Tibial artery (tissue), 4 donors: ENCODE data around the gene TAF1A.

ENCODE experiments used
- DNase-seq, 2 donors: peaks; one replicate each; pipeline ENCODE4 v3.0.0-alpha.2; 2019
- H3K27ac ChIP-seq, 2 donors: fragments of 200-600 bp; sonication (generic) in 1 of 2; 1 replicate in 1 of 2; 2 replicates in 1 of 2; pipeline ENCODE4 v1.5.1; 2018 to 2019; ENCODE audit warnings: mild to moderate bottlenecking in 1 of 2
- H3K27me3 ChIP-seq, 2 donors: fragments of 200-600 bp; sonication (generic) in 1 of 2; one replicate each; pipeline versions ENCODE4 v1.5.1 to v1.6.0; 2016 to 2019
- H3K36me3 ChIP-seq, 3 donors: fragments of 200-600 bp; sonication (generic) in 2 of 3; one replicate each; pipeline ENCODE4 v1.5.1; 2016 to 2019; ENCODE audit warnings: mild to moderate bottlenecking in 2 of 3
- H3K4me1 ChIP-seq, 4 donors: fragments of 200-600 bp; sonication (generic) in 2 of 4; 1 replicate in 3 of 4; 2 replicates in 1 of 4; pipeline ENCODE4 v1.5.1; 2016 to 2019
- H3K4me3 ChIP-seq, 2 donors: fragments of 200-600 bp; sonication (generic) in 1 of 2; 1 replicate in 1 of 2; 2 replicates in 1 of 2; pipeline ENCODE4 v1.5.1; 2018 to 2019; ENCODE audit warnings: mild to moderate bottlenecking in 2 of 2
- H3K9me3 ChIP-seq, 3 donors: fragments of 200-600 bp; sonication (generic) in 1 of 3; one replicate each; pipeline ENCODE4 v1.5.1; 2016 to 2019
- intact Hi-C: fragments of 100-400 bp; cut with DNase I; formaldehyde crosslinking; loops from one replicate; pipeline ENCODE4 v1.15.0; 2023; ENCODE audit warnings: low total_unique reads
- TF ChIP-seq, protein P1 (sequence below), 2 experiments: fragments of 200-600 bp in 1 of 2; fragments of 450-650 bp in 1 of 2; IDR thresholded peaks; one replicate each; pipeline ENCODE4 v1.5.1; 2017 to 2019; ENCODE audit warnings: antibody characterized with exemption in 2 of 2, mild to moderate bottlenecking in 1 of 2, moderate library complexity in 1 of 2

TAF1A gene

DNA sequence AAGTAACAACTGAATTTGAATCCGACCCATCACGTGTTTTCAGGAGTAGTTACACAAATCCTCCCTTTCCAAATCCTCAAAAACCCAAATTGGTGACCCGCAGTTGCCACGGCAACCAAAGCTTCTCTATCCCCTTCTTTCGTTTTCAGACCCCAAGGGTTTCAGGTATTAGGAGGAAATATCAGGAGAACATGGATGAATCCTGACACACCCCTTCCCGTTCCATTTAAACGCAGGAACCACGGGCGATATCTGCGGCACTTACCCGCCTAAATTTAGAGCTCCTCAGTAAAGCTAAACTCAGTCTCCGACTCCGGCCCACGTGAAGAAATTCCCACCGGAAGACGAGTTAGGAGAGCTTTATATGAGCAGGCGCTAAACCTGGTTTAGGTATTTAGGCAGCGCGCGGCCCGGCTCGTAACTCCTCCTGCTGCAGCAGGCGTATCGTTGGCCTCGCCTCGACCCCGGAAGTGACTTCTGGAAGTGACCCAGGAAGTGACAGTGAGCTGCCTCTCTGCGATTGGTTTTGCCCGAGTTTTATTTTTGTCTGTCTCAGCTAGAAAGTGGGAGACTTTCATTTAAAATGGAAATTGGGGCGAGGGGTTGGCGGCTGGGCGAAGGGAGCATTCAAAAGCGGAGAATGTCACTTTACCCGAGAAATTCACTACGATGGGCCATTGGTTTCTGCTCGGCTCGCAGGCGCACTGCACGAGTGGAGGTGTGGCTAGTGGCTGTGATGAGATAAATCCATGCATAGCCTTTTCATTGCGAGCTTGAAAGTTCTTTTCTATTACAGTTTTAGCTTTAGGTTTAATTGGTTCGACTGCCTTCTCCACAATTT lies at the start of gene TAF1A:
Gene TAF1A (minus strand): TSS at position 472 of the 841 bp plus-strand sequence.
- peak; percentile 83 to 90 for DNase-seq
- intact Hi-C loops, result no loop called here
- TF ChIP-seq, protein P1, sequence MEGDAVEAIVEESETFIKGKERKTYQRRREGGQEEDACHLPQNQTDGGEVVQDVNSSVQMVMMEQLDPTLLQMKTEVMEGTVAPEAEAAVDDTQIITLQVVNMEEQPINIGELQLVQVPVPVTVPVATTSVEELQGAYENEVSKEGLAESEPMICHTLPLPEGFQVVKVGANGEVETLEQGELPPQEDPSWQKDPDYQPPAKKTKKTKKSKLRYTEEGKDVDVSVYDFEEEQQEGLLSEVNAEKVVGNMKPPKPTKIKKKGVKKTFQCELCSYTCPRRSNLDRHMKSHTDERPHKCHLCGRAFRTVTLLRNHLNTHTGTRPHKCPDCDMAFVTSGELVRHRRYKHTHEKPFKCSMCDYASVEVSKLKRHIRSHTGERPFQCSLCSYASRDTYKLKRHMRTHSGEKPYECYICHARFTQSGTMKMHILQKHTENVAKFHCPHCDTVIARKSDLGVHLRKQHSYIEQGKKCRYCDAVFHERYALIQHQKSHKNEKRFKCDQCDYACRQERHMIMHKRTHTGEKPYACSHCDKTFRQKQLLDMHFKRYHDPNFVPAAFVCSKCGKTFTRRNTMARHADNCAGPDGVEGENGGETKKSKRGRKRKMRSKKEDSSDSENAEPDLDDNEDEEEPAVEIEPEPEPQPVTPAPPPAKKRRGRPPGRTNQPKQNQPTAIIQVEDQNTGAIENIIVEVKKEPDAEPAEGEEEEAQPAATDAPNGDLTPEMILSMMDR (IDR thresholded peaks at IDR 0.05), result no peak
- Histone ChIP-seq H3K27ac (peak within 1 kb of the TSS; percentile 76 to 80), H3K9me3 (no peaks in the 10 kb centered on the region), H3K4me3 (peak within 1 kb of the TSS; percentile 58 to 77), H3K27me3 (no peaks in the 10 kb centered on the region), H3K36me3 (peaks cover 0 to 11% (median 8%) of the 10 kb centered on the region in 3 donors), H3K4me1 (peaks cover 0 to 23% (median 16%) of the 10 kb centered on the region in 4 donors)

DNA sequence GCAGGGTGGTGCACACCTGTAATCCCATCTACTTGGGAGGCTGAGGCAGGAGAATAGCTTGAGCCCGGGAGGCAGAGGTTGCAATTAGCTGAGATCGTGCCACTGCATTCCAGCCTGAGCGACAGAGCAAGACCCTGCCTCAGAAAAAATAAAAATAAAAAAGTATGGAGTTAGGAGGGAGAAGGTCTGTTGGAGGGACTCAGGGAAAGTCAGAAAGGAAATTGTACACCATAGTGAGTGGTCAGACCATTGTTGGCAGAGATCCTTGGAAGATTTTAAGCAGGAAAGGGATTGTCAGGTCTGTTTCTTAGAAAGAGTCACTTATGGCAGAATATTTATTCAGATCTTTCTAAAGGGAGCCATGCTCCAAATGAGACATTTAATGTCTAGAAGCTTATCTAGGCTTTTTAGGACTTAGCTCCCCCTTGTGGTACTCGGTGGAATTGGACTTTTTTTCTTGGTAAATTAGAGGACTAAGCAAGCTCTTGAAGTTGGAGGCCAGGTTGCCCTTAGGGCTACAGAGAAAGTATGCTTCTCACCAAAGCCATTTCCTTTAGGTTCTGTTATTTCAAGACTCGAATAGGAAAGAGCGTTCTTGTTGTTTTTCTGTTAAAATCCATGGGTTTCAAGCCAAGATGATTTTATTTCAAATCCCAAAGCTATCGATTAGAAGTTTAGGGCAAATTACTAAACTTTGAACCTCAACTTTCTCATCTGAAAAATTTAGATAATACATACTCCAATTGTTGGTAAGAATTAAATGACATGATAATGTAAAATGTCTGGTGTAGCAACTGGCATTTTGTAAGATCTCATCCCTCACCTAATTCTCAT lies 44.7 kb upstream of the TAF1A start:
- Histone ChIP-seq H3K4me1 (peaks cover 0 to 8% (median 0%) of the 10 kb centered on the region in 4 donors), H3K36me3 (peaks cover 28 to 52% (median 30%) of the 10 kb centered on the region in 3 donors), H3K4me3 (no peak overlapping the region), H3K27ac (peak overlapping the region; percentile 9 to 29), H3K27me3 (no peaks in the 10 kb centered on the region), H3K9me3 (no peaks in the 10 kb centered on the region)
- TF ChIP-seq, protein P1 (IDR thresholded peaks at IDR 0.05), result peak; percentile 86 to 90
- intact Hi-C loops, result loop anchor here (1.0 kb wide), 1 partner anchor 169 kb away; no protein-coding TSS in a partner anchor
- peak in 1 of 2 donors; percentile 60 for DNase-seq

DNA sequence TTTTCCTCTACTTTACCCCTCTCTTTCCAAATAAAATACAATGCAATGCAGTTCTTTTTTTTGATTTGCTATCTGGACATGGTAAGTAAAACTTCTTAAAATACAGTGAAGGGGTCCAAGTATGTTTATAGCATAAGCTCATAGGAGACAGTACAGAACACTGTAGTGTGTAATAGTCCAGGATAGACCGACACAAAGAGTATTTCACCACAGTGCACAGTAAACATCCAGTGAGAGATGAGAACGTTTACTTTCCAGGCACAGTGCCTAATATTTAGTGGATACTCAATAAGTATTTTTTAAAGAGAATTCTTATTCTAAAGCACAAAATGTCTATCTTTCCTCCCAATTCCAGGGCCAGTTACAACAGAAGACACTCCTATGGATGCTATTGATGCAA lies 43.0 kb upstream of the TAF1A start:
- intact Hi-C loops, result no loop called here
- H3K27ac ChIP-seq, result no peak overlapping the region
- TF ChIP-seq, protein P1 (IDR thresholded peaks at IDR 0.05), result no peak

DNA sequence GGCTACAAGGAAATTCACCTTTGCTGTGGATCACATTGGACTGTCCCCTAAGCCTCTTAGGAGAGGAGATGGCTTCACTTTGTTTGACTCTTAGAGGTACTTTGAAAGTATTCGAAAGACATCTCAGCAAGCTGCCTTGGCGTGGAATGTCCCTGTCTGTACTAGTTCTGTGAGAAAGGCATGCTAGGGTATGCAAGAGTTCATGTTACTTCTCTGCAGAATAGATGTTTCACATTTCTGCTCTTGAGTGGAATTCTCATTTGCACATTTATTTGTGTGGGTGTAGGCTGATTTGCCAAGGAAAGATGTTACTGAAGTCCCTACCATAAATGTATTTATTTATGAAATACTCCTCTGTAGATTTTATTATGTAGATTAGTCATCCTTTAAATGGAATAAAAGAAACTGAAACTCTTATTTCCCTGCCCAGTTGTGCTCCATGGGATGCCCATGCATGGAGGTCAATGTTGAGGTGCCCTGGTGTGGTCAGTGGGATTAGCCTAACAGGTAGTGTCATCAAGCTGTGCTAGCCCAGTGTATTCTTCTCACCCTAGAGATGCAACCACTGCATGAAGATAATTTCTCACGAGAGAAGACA lies 42.0 kb upstream of the TAF1A start:
- intact Hi-C loops, result no loop called here
- peaks cover 0 to 17% (median 0%) of the 10 kb centered on the region in 4 donors for H3K4me1 ChIP-seq
- no peak overlapping the region for H3K4me3 ChIP-seq
- H3K36me3 ChIP-seq, result peaks cover 28 to 74% (median 53%) of the 10 kb centered on the region in 3 donors
- no peak for DNase-seq
- no peaks in the 10 kb centered on the region for H3K27me3 ChIP-seq
- TF ChIP-seq, protein P1 (IDR thresholded peaks at IDR 0.05), result no peak
- H3K27ac ChIP-seq, result no peak overlapping the region
- H3K9me3 ChIP-seq, result no peaks in the 10 kb centered on the region

More for the DNA sequence above, 43.0 kb upstream of the TAF1A start:
- DNase-seq, result no peak
- Histone ChIP-seq H3K27me3 (no peaks in the 10 kb centered on the region), H3K4me1 (peaks cover 0 to 14% (median 0%) of the 10 kb centered on the region in 4 donors), H3K4me3 (no peak overlapping the region), H3K36me3 (peaks cover 28 to 68% (median 46%) of the 10 kb centered on the region in 3 donors), H3K9me3 (no peaks in the 10 kb centered on the region)

DNA sequence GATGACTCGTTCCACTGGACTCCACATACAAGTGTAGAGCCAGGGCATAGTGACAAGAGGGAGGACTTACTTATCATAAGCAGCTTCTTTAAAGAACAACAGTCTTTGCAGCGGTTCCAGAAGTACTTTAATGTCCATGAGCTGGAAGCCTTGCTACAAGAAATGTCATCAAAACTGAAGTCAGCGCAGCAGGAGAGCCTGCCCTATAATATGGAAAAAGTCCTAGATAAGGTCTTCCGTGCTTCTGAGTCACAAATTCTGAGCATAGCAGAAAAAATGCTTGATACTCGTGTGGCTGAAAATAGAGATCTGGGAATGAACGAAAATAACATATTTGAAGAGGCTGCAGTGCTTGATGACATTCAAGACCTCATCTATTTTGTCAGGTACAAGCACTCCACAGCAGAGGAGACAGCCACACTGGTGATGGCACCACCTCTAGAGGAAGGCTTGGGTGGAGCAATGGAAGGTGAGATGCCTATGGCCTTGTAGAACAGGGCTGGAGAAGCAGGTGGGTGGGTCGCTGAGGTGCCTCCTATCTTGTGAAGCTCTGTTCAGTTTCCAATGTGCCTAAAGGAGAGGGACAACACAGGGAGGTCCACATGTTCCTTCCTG lies 40.3 kb upstream of the TAF1A start:
- H3K4me3 ChIP-seq, result no peak overlapping the region
- no peaks in the 10 kb centered on the region for H3K9me3 ChIP-seq
- H3K4me1 ChIP-seq, result peaks cover 0 to 19% (median 0%) of the 10 kb centered on the region in 4 donors
- no peak for DNase-seq
- H3K36me3 ChIP-seq, result peaks cover 29 to 89% (median 60%) of the 10 kb centered on the region in 3 donors
- intact Hi-C loops, result no loop called here
- H3K27ac ChIP-seq, result peak overlapping the region in 1 of 2 donors; percentile 34
- TF ChIP-seq, protein P1 (IDR thresholded peaks at IDR 0.05), result no peak
- H3K27me3 ChIP-seq, result no peaks in the 10 kb centered on the region
